K562 (cell line): ENCODE results near the gene WDR54. TPM values are rescaled to one million over a fixed set of nuclear protein-coding genes. Genes with fewer than 3 reads are reported as not detected.
A peak's percentile ranks its signal among the peaks of the same experiment; 100 is the strongest.

Source experiments
- ATAC-seq: fragments of 200-7000 bp; cut with Tn5 transposase; 3 replicates; pipeline ENCODE4 v1.9.1; 2020; ENCODE audit warnings: moderate library complexity
- BruUV-seq: library from RNA; stranded (reverse); fragments of 400-500 nt; replicated peaks from 2 replicates; lab custom pipeline; 2021; lab: Mats Ljungman, UMichigan
- CTCF ChIA-PET: fragments of 300-600 bp; formaldehyde crosslinking; extraction: SDS; loops from one replicate; lab custom pipeline; 2021; ENCODE audit warnings: low intra/inter-chr PET ratio; lab: Yijun Ruan, JAX
- POLR2A ChIA-PET: fragments of 300-600, 350-650 bp; sonication (Branson Sonifier 250); formaldehyde crosslinking; extraction: SDS; loops from one replicate; lab custom pipeline; 2021; ENCODE audit warnings: antibody characterized with exemption, inconsistent platforms; lab: Yijun Ruan, JAX
- DNase-seq, 4 experiments: peaks; one replicate each; pipeline versions ENCODE4 v3.0.0 to v3.0.0-alpha.2; 2011 to 2018; ENCODE audit warnings: low spot score in 3 of 4, mixed read lengths in 3 of 4; ENCODE audit errors: extremely low read depth in 1 of 4
- FAIRE-seq: peaks from 2 replicates; lab custom pipeline; 2011; peaks lifted over from hg19 to GRCh38; lab: Jason Lieb, UNC
- H2AFZ ChIP-seq: 2 replicates; pipeline ENCODE4 v1.6.0; 2011; ENCODE audit warnings: low read depth, low read length, control low read depth, inconsistent platforms
- H3K27ac ChIP-seq: fragments of 200-600 bp; 3 replicates; pipeline ENCODE4 v1.8.0; 2011; ENCODE audit warnings: low read depth, mild to moderate bottlenecking, control low read depth, inconsistent platforms, low read length, moderate library complexity, mixed read lengths; ENCODE audit errors: extremely low read depth
- H3K27me3 ChIP-seq, 2 experiments: fragments of 300-600 bp in 1 of 2; 2 replicates in 1 of 2; 3 replicates in 1 of 2; pipeline versions ENCODE4 v1.6.0 to v1.8.0; 2011; ENCODE audit warnings: inconsistent platforms in 2 of 2, low read length in 2 of 2, mild to moderate bottlenecking in 1 of 2, mixed read lengths in 1 of 2, moderate library complexity in 1 of 2; ENCODE audit not compliant: control insufficient read depth in 2 of 2, insufficient read depth in 2 of 2
- H3K36me3 ChIP-seq: fragments of 300-600 bp; 3 replicates; pipeline ENCODE4 v1.8.0; 2011; ENCODE audit warnings: mild to moderate bottlenecking, low read length, inconsistent platforms; ENCODE audit not compliant: control insufficient read depth, insufficient read depth
- H3K4me1 ChIP-seq, 2 experiments: fragments of 200-600 bp in 1 of 2; replicated peaks in 1 of 2; 2 replicates in 1 of 2; 3 replicates in 1 of 2; pipeline versions ENCODE4 v1.5.1 to v1.8.0; 2011; ENCODE audit warnings: inconsistent platforms in 2 of 2, low read length in 2 of 2, mild to moderate bottlenecking in 1 of 2, mixed read lengths in 1 of 2, moderate library complexity in 1 of 2; ENCODE audit not compliant: control insufficient read depth in 2 of 2, insufficient read depth in 2 of 2
- H3K4me2 ChIP-seq: 2 replicates; pipeline ENCODE4 v1.6.1; 2011; ENCODE audit warnings: low read length, control low read depth, inconsistent platforms, mixed read lengths; ENCODE audit not compliant: insufficient read depth
- H3K4me3 ChIP-seq: fragments of 200-600 bp; sonication (generic), shearing (Covaris generic); 2 replicates; pipeline ENCODE4 v1.5.1; 2016; ENCODE audit warnings: control low read depth, inconsistent platforms
- H3K79me2 ChIP-seq: fragments of 200-600 bp; 3 replicates; pipeline ENCODE4 v1.8.0; 2011; ENCODE audit warnings: low read length, inconsistent platforms; ENCODE audit not compliant: control insufficient read depth, insufficient read depth
- H3K9ac ChIP-seq, 2 experiments: 2 replicates each; pipeline versions ENCODE4 v1.6.0 to v1.6.1; 2011; ENCODE audit warnings: low read depth in 2 of 2, low read length in 2 of 2, control low read depth in 1 of 2, inconsistent platforms in 1 of 2, mild to moderate bottlenecking in 1 of 2, mixed read lengths in 1 of 2; ENCODE audit not compliant: insufficient read depth in 1 of 2
- H3K9me1 ChIP-seq: one replicate; pipeline ENCODE4 v1.6.0; 2011; ENCODE audit warnings: inconsistent platforms, mild to moderate bottlenecking, low read length, moderate library complexity; ENCODE audit not compliant: control insufficient read depth, insufficient read depth
- H3K9me3 ChIP-seq: replicated peaks from 2 replicates; pipeline ENCODE4 v1.5.1; 2011; ENCODE audit warnings: low read depth, low read length, inconsistent platforms; ENCODE audit not compliant: control insufficient read depth, insufficient read depth
- H4K20me1 ChIP-seq: replicated peaks from 2 replicates; pipeline ENCODE4 v1.6.1; 2011; ENCODE audit warnings: low read length, inconsistent platforms, mixed read lengths; ENCODE audit not compliant: control insufficient read depth, insufficient read depth
- DEAF1 ChIP-seq: fragments of 450-650 bp; formaldehyde crosslinking; IDR thresholded peaks from 2 replicates; pipeline ENCODE4 v1.4.0; 2020; ENCODE audit warnings: mild to moderate bottlenecking, moderate library complexity
- RBBP5 ChIP-seq: fragments of 200-600 bp; sonication (generic); IDR thresholded peaks from 2 replicates; pipeline ENCODE4 v1.6.1; 2012; ENCODE audit warnings: borderline replicate concordance, mild to moderate bottlenecking, low read length, control low read depth, inconsistent platforms; ENCODE audit not compliant: insufficient read depth, poor library complexity, severe bottlenecking
- SPI1 ChIP-seq: IDR thresholded peaks from 2 replicates; pipeline ENCODE4 v1.6.1; 2011; ENCODE audit warnings: low read depth, low read length, control low read depth, borderline replicate concordance
- WGBS: fragments of 100-300 bp; shearing (Covaris generic); methylation state at CpG from one replicate; pipeline ENCODE4 v1.1.6; 2016; ENCODE audit warnings: low coverage, mixed read lengths; ENCODE audit not compliant: insufficient coverage; ENCODE audit errors: missing lambda C conversion rate; 5-methylcytosine and 5-hydroxymethylcytosine counted together
- in situ Hi-C: fragments of 300-500 bp; cut with MboI; formaldehyde crosslinking; loops from 4 replicates; pipeline ENCODE4 v1.15.0; 2018; ENCODE audit warnings: inconsistent platforms, mixed read lengths
- intact Hi-C: fragments of 100-400 bp; cut with micrococcal nuclease; formaldehyde crosslinking; loops from 2 replicates; pipeline ENCODE4 v1.14.2; 2022
- polyA plus RNA-seq, 8 experiments: library from polyadenylated mRNA; depleted of rRNA in 4 of 8; stranded (reverse) in 5 of 8; unstranded in 3 of 8; fragments of >200 nt; fragmentation: Nextera tagmentation in 2 of 8; fragmentation: Illumina TruSeq in 1 of 8; extraction: Ambion mirVana in 2 of 8; extraction: Trizol in 1 of 8; gene quantifications; 2 replicates each; pipeline versions ENCODE4 v1.2.1 to v1.2.3, GENCODE V29; 2011 to 2014; ENCODE audit warnings: inconsistent platforms in 1 of 8, missing spikeins in 1 of 8
- total RNA-seq, 7 experiments: library from RNA; depleted of rRNA in 6 of 7; stranded (reverse); fragments of >200 nt in 6 of 7; fragmentation: Illumina TruSeq in 2 of 7; extraction: Trizol in 2 of 7; gene quantifications; 2 replicates each; pipeline versions ENCODE4 v1.2.1 to v1.2.3, GENCODE V29; 2011 to 2021; ENCODE audit warnings: low replicate concordance in 1 of 7

WDR54 gene
- total and polyA plus RNA-seq, 9 of the 15 experiments (the other 6 are each of a cell fraction or from before 2014, with no cell fraction given), result 5.2 to 15.2 (median 7.4) TPM

GRCh38 chr2:74375838-74376237 is 45.7 kb upstream of the WDR54 start:
- DNase-seq, result no peak

More at GRCh38 chr2:74375838-74376237, 45.7 kb upstream of the WDR54 start:
- TF ChIP-seq DEAF1 (CRISPR knock-in tag) (no peak), RBBP5 (no peak), SPI1 (peak; percentile 55; the same call in 1 of the 2 replicates)
- TF ChIP-seq, all 486 proteins: peak for 1
- Histone ChIP-seq H4K20me1 (no peaks in the 10 kb centered on the region; the same call in none of the 2 replicates), H3K4me1 (peaks cover 12 to 23% of the 10 kb centered on the region in 2 experiments; a peak in 4 of 5 replicates), H3K9ac (no peak overlapping the region), H2AFZ (no peak overlapping the region), H3K9me1 (no peaks in the 10 kb centered on the region), H3K27ac (no peak overlapping the region), H3K79me2 (peaks cover 10% of the 10 kb centered on the region; the same call in 2 of the 3 replicates), H3K27me3 (no peaks in the 10 kb centered on the region), H3K4me3 (no peak overlapping the region), H3K36me3 (peaks cover 17% of the 10 kb centered on the region; the same call in 2 of the 3 replicates), H3K4me2 (no peak overlapping the region), H3K9me3 (no peaks in the 10 kb centered on the region)
- FAIRE-seq (no peak), ATAC-seq (no peak)
- in situ Hi-C loops (no loop called here), intact Hi-C loops (no loop called here)
- 50% methylated on average over 2 of the region's 2 CpGs for WGBS
- no TSS peak for BruUV-seq
- POLR2A ChIA-PET, result no interaction called here
- CTCF ChIA-PET, result no interaction called here
